HG03045 (cell line): Measurements from ENCODE around the gene PEX12.
"Not testable (repeated sequence)": the region's sequence is repeated elsewhere in the genome, so short reads cannot be mapped to it uniquely, and the experiment has no call there.

Experiments used
- ATAC-seq: cut with Tn5 transposase; IDR thresholded peaks from one replicate; pipeline ENCODE4 v1.9.1; 2021; ENCODE audit warnings: mild to moderate bottlenecking, moderate library complexity; ENCODE audit not compliant: unreplicated experiment

PEX12 gene

DNA sequence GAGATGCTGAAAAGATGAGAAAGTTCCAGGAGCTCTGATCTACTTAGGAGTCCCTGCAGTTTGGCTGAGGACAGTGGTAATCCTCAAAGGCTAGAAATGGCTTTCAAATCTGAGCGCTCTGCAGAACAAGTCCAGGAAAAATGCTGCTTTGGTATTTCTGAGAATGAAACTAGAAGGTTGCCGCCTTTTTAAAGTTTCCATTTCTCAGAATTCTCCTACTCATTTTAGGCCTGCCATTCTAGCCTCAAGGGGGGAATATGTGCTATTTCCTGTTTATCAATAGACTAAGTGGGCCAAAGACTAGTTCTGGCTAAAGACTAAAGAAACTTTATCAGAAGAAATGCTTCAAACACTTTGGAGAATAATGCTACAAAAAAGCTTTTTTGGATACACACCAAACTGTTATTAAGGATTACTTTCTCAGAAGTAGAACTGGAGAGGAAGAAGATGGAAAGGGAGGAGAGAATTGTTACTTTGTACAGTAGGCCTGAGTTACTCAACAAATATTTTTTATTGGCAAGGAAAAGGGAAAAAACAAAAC is 40.7 kb downstream of the PEX12 start, which contains the start of gene SLFN12L:
Gene SLFN12L, minus strand, starts transcription at position 78 of the 541 bp plus-strand sequence. CDS start 15,314 bp downstream, outside the sequence.
- no peak for ATAC-seq

DNA sequence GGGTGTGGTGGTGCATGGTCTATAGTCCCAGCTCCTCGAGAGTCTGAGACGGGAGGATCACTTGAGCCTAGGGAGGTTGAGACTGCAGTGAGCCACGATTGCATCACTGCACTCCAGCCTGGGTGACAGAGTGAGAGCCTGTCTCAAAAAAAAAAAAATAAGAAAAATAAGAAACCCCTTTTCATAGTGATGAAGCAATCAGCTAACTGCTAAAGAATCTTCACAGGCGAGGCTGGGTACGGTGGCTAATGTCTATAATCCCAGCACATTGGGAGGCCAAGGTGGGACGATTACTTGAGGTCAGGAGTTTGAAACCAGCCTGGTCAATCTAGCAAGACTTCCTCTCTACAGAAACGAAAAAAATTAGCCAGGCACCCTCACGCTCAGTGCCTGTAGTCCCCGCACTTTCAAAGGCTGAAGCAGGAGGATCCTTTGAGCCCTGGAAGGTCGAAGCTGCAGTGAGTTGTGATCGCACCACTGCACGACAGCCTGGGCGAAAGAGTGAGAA is 41.7 kb downstream of the PEX12 start:
- no peak for ATAC-seq

DNA sequence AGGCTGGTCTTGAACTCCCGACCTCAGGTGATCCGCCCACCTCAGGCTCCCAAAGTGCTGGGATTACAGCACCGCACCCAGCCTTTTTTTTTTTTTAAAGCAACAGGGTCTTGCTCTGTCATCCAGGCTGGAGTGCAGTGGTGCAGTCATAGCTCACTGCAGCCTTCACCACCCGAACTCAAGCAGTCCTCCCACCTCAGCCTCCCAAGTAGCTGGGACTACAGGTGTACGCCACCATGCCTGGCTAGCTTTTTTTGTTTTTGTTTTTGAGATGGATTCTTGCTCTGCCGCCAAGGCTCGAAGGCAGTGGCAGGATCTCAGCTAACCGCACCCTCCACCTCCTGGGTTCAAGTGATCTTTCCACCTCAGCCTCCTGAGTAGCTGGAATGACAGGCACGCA is 43.0 kb downstream of the PEX12 start:
- not testable (repeated sequence) for ATAC-seq

DNA sequence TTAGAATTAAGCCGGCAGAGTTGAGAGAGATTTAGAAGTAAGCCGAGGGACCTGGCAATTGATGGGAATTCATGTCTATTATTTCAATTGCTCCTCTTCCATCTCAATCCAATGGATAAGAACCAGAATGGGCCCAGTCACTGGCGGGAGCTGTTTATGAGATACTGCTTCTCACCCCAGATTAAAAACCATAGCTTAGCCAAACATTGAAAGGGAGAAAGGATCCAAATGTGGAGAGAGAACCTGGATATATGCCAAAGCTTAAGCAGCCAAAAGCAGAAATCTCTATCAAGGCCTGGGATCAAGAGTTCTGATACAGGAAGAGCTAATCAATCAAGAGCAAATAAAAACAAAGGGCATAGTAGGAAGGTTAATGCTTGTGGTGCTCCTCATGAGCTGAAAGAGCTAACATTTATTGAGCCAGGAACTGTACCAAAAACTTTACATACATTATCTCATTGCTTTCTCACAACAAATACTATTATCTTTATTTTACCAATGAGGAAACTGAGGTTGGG is 43.7 kb downstream of the PEX12 start:
- no peak for ATAC-seq

DNA sequence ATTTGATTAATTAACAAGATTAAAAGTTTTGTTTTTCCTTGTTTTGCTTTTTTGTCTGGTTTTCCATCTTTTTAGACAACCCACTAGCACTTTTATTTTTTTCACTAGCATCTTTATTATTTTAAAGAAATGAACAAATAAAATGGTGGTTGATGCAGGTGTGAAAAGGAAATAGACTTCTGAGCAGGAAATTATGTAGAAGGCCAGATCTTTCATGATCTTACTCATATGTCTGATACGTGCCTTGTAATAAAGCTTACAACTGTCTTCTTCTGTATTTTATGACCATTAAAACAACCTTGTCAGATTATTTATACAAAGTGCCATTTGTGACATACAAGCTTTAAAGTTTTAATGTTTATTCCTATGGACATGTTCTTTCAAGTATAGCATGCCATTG is 47.2 kb downstream of the PEX12 start:
- no peak for ATAC-seq

DNA sequence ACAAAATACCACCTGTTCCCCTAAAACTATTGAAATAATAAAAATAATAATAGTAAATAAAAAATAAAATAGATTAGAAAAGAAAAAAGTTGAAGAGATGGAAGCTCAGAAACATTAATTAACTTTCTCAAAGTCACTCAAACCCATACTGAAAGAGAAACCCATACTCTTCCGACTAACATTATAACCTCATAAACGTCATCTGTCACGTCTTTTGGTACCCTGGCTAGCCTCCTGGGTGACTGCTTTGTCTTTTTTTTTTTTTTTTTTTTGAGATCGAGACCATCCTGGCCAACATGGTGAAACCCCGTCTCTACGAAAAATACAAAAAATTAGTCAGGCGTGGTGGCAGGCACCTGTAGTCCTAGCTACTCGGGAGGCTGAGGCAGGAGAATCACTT is 48.5 kb downstream of the PEX12 start:
- ATAC-seq = no peak

DNA sequence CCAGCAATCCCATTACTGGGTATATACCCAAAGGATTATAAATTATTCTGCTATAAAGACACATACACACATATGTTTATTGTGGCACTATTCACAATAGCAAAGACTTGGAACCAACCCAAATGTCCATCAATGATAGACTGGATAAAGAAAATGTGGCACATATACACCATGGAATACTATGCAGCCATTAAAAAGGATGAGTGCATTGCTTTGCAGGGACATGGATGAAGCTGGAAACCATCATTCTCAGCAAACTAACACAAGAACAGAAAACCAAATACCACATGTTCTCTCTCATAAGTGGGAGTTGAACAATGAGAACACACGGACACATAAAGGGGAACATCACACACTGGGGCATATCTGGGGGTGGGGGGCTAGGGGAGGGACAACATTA is 49.0 kb downstream of the PEX12 start:
- not testable (repeated sequence) for ATAC-seq
